Measurements from ENCODE around the gene OR6X1.

DNA sequence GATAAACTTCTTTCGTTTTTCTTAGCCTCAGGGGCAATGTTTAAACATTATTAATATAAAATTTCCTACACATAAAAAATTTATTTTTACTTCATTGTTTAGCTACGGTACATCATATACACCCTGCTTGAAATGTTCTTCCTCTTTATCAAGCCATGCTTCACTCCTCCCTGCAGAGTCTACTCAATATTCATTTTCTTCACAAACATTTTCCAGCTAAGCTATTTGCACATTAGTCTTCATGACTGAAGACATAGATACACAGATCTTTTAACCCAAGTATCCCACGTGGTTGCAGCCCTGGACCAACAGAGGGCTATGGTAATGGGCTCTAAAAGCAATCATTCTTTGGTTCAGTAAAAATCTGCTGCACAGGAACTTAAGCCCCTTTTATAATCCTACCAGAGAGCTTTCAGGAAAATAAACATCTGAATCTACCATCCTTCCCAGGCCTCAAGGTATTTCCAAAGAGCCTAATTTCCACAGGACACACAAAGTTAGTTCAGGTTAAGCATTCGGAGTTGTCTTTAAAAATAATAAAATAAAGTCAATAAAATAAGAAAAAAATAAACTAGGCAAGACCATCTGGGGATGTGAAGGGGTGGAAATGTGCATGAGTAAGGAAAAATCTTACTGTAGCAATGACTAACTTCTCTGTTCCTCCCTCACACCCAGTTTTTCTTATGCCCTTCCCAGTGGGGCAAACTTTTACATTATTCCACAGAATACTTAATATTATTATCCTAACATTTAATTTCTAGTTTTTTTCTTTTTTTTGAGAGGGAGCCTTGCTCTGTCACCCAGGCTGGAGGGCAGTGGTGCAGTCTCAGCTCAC lies 21.6 kb upstream of the OR6X1 start:
- no peak for TF ChIP-seq POLR2AphosphoS5 (IDR thresholded peaks at IDR 0.05; ENCODE audit: low read depth, low read length)
- TF ChIP-seq TAF1 (IDR thresholded peaks at IDR 0.05; ENCODE audit: borderline replicate concordance, low read depth, low read length): no peak

Data from GM12892 (cell line).